Measurements from ENCODE around the gene C16orf92. TPM values are rescaled to one million over a fixed set of nuclear protein-coding genes. Genes with fewer than 3 reads are reported as not detected.
A peak's percentile ranks its signal among the peaks of the same experiment; 100 is the strongest.

C16orf92 gene
- polyA plus RNA-seq, 1 donor from 2014 or later, result not detected

DNA sequence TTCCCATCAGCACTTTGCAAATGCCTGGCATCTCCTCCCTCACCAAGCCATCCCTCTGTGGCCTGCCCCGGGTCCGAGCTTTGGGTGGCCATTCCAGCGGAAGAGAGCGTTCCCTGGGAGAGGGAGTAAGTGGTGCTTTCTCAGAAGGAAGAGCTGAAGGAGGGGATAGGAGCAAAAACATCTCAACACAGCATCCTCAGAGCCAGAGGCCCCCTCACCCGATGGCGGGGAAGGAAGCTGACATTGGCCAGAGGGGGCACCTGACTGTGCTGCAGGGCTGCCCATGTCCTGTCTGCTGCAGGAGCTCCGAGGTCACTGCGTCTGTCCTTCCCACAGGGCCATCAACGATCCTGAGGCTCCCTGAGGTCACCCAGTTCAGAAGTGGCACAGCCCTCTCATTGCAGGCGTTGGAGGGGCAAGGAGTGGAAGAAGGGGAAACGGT, 8.5 kb downstream of the C16orf92 start:
- H3F3A ChIP-seq (ENCODE audit: insufficient read depth, low read length, poor library complexity, severe bottlenecking), result no peaks in the 10 kb centered on the region
- H3K4me2 ChIP-seq (ENCODE audit: low read length), result peak overlapping the region; percentile 100
- TF ChIP-seq RAD21 (conservative IDR thresholded peaks at IDR 0.05), result no peak
- no peak for TF ChIP-seq SMC3 (conservative IDR thresholded peaks at IDR 0.05; ENCODE audit: poor library complexity)
- TF ChIP-seq, protein P1, sequence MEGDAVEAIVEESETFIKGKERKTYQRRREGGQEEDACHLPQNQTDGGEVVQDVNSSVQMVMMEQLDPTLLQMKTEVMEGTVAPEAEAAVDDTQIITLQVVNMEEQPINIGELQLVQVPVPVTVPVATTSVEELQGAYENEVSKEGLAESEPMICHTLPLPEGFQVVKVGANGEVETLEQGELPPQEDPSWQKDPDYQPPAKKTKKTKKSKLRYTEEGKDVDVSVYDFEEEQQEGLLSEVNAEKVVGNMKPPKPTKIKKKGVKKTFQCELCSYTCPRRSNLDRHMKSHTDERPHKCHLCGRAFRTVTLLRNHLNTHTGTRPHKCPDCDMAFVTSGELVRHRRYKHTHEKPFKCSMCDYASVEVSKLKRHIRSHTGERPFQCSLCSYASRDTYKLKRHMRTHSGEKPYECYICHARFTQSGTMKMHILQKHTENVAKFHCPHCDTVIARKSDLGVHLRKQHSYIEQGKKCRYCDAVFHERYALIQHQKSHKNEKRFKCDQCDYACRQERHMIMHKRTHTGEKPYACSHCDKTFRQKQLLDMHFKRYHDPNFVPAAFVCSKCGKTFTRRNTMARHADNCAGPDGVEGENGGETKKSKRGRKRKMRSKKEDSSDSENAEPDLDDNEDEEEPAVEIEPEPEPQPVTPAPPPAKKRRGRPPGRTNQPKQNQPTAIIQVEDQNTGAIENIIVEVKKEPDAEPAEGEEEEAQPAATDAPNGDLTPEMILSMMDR (IDR thresholded peaks at IDR 0.05; ENCODE audit: poor library complexity, severe bottlenecking), result no peak
- no peak for TF ChIP-seq EZH2 (IDR thresholded peaks at IDR 0.05; ENCODE audit: borderline replicate concordance, insufficient read depth, low read length, poor library complexity, severe bottlenecking)
- TF ChIP-seq, protein P2, sequence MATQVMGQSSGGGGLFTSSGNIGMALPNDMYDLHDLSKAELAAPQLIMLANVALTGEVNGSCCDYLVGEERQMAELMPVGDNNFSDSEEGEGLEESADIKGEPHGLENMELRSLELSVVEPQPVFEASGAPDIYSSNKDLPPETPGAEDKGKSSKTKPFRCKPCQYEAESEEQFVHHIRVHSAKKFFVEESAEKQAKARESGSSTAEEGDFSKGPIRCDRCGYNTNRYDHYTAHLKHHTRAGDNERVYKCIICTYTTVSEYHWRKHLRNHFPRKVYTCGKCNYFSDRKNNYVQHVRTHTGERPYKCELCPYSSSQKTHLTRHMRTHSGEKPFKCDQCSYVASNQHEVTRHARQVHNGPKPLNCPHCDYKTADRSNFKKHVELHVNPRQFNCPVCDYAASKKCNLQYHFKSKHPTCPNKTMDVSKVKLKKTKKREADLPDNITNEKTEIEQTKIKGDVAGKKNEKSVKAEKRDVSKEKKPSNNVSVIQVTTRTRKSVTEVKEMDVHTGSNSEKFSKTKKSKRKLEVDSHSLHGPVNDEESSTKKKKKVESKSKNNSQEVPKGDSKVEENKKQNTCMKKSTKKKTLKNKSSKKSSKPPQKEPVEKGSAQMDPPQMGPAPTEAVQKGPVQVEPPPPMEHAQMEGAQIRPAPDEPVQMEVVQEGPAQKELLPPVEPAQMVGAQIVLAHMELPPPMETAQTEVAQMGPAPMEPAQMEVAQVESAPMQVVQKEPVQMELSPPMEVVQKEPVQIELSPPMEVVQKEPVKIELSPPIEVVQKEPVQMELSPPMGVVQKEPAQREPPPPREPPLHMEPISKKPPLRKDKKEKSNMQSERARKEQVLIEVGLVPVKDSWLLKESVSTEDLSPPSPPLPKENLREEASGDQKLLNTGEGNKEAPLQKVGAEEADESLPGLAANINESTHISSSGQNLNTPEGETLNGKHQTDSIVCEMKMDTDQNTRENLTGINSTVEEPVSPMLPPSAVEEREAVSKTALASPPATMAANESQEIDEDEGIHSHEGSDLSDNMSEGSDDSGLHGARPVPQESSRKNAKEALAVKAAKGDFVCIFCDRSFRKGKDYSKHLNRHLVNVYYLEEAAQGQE (IDR thresholded peaks at IDR 0.05; ENCODE audit: borderline replicate concordance), result no peak
- TF ChIP-seq TAF1 (IDR thresholded peaks at IDR 0.05; ENCODE audit: low read depth), result no peak
- no peak for TF ChIP-seq POLR2AphosphoS5 (IDR thresholded peaks at IDR 0.05)
- no peak for TF ChIP-seq MXI1 (conservative IDR thresholded peaks at IDR 0.05; ENCODE audit: poor library complexity, severe bottlenecking)
- no peak for TF ChIP-seq EP300 (conservative IDR thresholded peaks at IDR 0.05; ENCODE audit: poor library complexity, severe bottlenecking)
- H2AFZ ChIP-seq (ENCODE audit: low read depth, low read length), result peak overlapping the region; percentile 88
- H3K9ac ChIP-seq (ENCODE audit: low read length), result peak overlapping the region; percentile 92
- H3K27me3 ChIP-seq (ENCODE audit: insufficient read depth, low read depth, low read length), result no peaks in the 10 kb centered on the region
- H3K9me2 ChIP-seq (ENCODE audit: insufficient read depth, low read length), result no peaks in the 10 kb centered on the region
- H3K36me3 ChIP-seq (ENCODE audit: insufficient read depth, low read length), result no peaks in the 10 kb centered on the region
- H3K79me2 ChIP-seq (replicated peaks; ENCODE audit: insufficient read depth, low read length), result peaks cover 8% of the 10 kb centered on the region
- H3K4me3 ChIP-seq (ENCODE audit: low read length), result peak overlapping the region; percentile 92
- H3K9me3 ChIP-seq (ENCODE audit: low read length), result no peaks in the 10 kb centered on the region
- no peaks in the 10 kb centered on the region for H4K20me1 ChIP-seq (ENCODE audit: insufficient read depth)
- peak overlapping the region; percentile 59 for H3K27ac ChIP-seq (ENCODE audit: low read length)

DNA sequence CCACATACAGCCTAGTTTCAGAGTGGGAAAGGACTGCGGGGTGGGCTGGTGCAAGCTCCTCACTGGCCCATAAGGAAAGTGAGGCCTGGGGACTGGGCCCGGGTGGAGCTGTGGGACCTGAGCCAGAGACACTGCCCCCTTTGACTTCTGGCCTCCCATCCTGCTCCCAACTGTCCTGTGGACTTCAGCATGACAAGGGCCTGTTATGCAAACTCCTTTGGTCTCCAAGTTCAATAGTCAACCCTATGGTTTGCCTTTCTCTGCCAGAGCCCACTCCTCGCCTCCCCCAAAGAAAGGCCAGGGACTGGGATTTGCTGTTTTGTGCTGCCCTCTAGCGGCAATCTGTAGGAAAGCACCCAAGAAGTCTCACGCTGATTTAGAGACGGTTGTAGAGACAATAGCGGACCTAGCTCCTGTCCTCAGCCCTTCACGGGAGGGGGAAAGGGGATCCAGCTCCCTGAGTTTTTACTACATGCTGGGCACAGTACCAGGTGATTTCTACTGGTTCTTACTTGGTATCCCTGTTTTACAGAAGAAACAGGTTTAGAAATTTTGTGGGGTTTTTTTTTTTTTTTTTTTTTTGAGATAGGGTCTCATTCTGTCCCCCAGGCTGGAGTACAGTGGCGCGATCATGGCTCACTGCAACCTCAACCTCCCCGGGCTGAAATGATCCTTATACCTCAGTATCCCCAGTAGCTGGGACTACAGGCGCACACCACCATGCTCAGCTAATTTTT, 9.3 kb downstream of the C16orf92 start:
- H3K36me3 ChIP-seq (ENCODE audit: insufficient read depth, low read length), result no peaks in the 10 kb centered on the region
- TF ChIP-seq SMC3 (conservative IDR thresholded peaks at IDR 0.05; ENCODE audit: poor library complexity) (peak; percentile 85), TAF1 (IDR thresholded peaks at IDR 0.05; ENCODE audit: low read depth) (no peak), MXI1 (conservative IDR thresholded peaks at IDR 0.05; ENCODE audit: poor library complexity, severe bottlenecking) (peak; percentile 35), EP300 (conservative IDR thresholded peaks at IDR 0.05; ENCODE audit: poor library complexity, severe bottlenecking) (no peak), RAD21 (conservative IDR thresholded peaks at IDR 0.05) (peak; percentile 96)
- TF ChIP-seq, protein P1 (IDR thresholded peaks at IDR 0.05; ENCODE audit: poor library complexity, severe bottlenecking), result peak; percentile 95
- no peaks in the 10 kb centered on the region for H4K20me1 ChIP-seq (ENCODE audit: insufficient read depth)
- peak overlapping the region; percentile 100 for H3K4me2 ChIP-seq (ENCODE audit: low read length)
- no peaks in the 10 kb centered on the region for H3K9me2 ChIP-seq (ENCODE audit: insufficient read depth, low read length)
- peaks cover 8% of the 10 kb centered on the region for H3K79me2 ChIP-seq (replicated peaks; ENCODE audit: insufficient read depth, low read length)
- no peaks in the 10 kb centered on the region for H3K27me3 ChIP-seq (ENCODE audit: insufficient read depth, low read depth, low read length)
- H3K9ac ChIP-seq (ENCODE audit: low read length), result peak overlapping the region; percentile 92
- peak overlapping the region; percentile 59 for H3K27ac ChIP-seq (ENCODE audit: low read length)
- H2AFZ ChIP-seq (ENCODE audit: low read depth, low read length), result no peak overlapping the region
- H3F3A ChIP-seq (ENCODE audit: insufficient read depth, low read length, poor library complexity, severe bottlenecking), result no peaks in the 10 kb centered on the region
- no peaks in the 10 kb centered on the region for H3K9me3 ChIP-seq (ENCODE audit: low read length)
- H3K4me3 ChIP-seq (ENCODE audit: low read length), result peak overlapping the region; percentile 92
